ENCODE measurements around the gene ATP6V1E1. TPM values are rescaled to one million over a fixed set of nuclear protein-coding genes. Genes with fewer than 3 reads are reported as not detected.

Gene ATP6V1E1
- total RNA-seq, 1 experiment from 2014 or later, result 89.2 TPM

- H3K14ac ChIP-seq (ENCODE audit: insufficient read depth, low read length), result no peak overlapping the region
- no peak overlapping the region for H3K9ac ChIP-seq (ENCODE audit: extremely low read depth, insufficient read length, low read length)
- no peaks in the 10 kb centered on the region for H3K79me2 ChIP-seq (ENCODE audit: insufficient read depth, low read length)
- H3K9me3 ChIP-seq (ENCODE audit: control insufficient read depth, low read depth, low read length), result no peaks in the 10 kb centered on the region
- no peak for DNase-seq
- H2BK12ac ChIP-seq (ENCODE audit: insufficient read length, low read depth, low read length), result no peak overlapping the region
- H3K23me2 ChIP-seq (ENCODE audit: insufficient read length, low read depth, low read length, poor library complexity, severe bottlenecking), result no peaks in the 10 kb centered on the region
- no peak overlapping the region for H2BK20ac ChIP-seq (ENCODE audit: low read depth, low read length, poor library complexity, severe bottlenecking)
- no peak for TF ChIP-seq CTCF (conservative IDR thresholded peaks at IDR 0.05)
- no peak overlapping the region for H2AFZ ChIP-seq (ENCODE audit: low read length)
- no peak overlapping the region for H3K23ac ChIP-seq (ENCODE audit: insufficient read length, low read depth, low read length)
- no peak overlapping the region for H4K8ac ChIP-seq (replicated peaks; ENCODE audit: insufficient read length, low read depth, low read length)
- no peak overlapping the region for H2AK5ac ChIP-seq (ENCODE audit: insufficient read length, low read length)
- H3K36me3 Mint-ChIP-seq (ENCODE audit: insufficient read depth in 1 of 3, low read depth in 3 of 3), result peaks cover 62 to 93% (median 81%) of the 10 kb centered on the region in 3 experiments
- no peak overlapping the region for H3K27ac Mint-ChIP-seq
- WGBS (ENCODE audit: extremely low coverage, insufficient read length, low lambda C conversion rate), result no CpG with 5 or more reads among the region's 5 CpGs
- no peaks in the 10 kb centered on the region; a peak in 1 of 5 replicates for H3K9me3 Mint-ChIP-seq
- no peak overlapping the region for H4K5ac ChIP-seq (ENCODE audit: insufficient read length, low read depth, low read length)
- H4K20me1 ChIP-seq (ENCODE audit: control insufficient read depth, insufficient read depth, insufficient read length), result no peaks in the 10 kb centered on the region
- H2BK15ac ChIP-seq (ENCODE audit: low read depth, low read length), result no peak overlapping the region
- H3K4me2 ChIP-seq (ENCODE audit: insufficient read depth, insufficient read length, low read length), result no peak overlapping the region
- H3T11ph ChIP-seq (ENCODE audit: low read length), result no peak overlapping the region
- H3K79me1 ChIP-seq (ENCODE audit: insufficient read depth, low read depth, low read length, poor library complexity, severe bottlenecking), result no peaks in the 10 kb centered on the region
- H2BK120ac ChIP-seq (ENCODE audit: low read depth, low read length, poor library complexity, severe bottlenecking), result no peak overlapping the region
- no peak overlapping the region for H3K27ac ChIP-seq (ENCODE audit: insufficient read length, low read depth, low read length)
- H3K18ac ChIP-seq (ENCODE audit: insufficient read length, low read depth, low read length), result no peak overlapping the region
- no peak overlapping the region for H3K4ac ChIP-seq (ENCODE audit: low read depth, low read length)
- no peaks in the 10 kb centered on the region for H3K27me3 ChIP-seq (ENCODE audit: insufficient read depth, low read length)
- no peak overlapping the region for H4K91ac ChIP-seq (ENCODE audit: insufficient read length, low read depth, low read length)
- no peaks in the 10 kb centered on the region for H3K27me3 Mint-ChIP-seq (ENCODE audit: low read depth)
- no peak overlapping the region for H3K56ac ChIP-seq (ENCODE audit: insufficient read length, low read depth, low read length)
- H3K4me1 Mint-ChIP-seq, result no peaks in the 10 kb centered on the region
- H3K4me3 Mint-ChIP-seq, result no peak overlapping the region
- no peak overlapping the region for H2BK5ac ChIP-seq (ENCODE audit: insufficient read length, low read length)
- H3K4me1 ChIP-seq (ENCODE audit: insufficient read depth, low read length), result no peaks in the 10 kb centered on the region
Observed at GRCh38 chr22:17549655-17550054, 78.9 kb downstream of the ATP6V1E1 start.
